Mammary epithelial cell (primary cell): Measurements from ENCODE around the gene SPAG17.

Source experiments
- CTCF ChIP-seq, 2 donors: IDR thresholded peaks in 1 of 2; conservative IDR thresholded peaks in 1 of 2; 2 replicates each; pipeline ENCODE4 v1.5.1; 2011 to 2012; ENCODE audit warnings: inconsistent platforms in 2 of 2, low read length in 2 of 2, mild to moderate bottlenecking in 2 of 2, control low read depth in 1 of 2, low read depth in 1 of 2; ENCODE audit not compliant: insufficient read depth in 1 of 2; ENCODE audit errors: extremely low read depth in 1 of 2
- EZH2 ChIP-seq: IDR thresholded peaks from 2 replicates; pipeline ENCODE4 v1.6.1; 2012; ENCODE audit warnings: low read length, inconsistent platforms, borderline replicate concordance

- TF ChIP-seq CTCF (conservative IDR thresholded peaks at IDR 0.05 in 1 of 2, IDR thresholded peaks at IDR 0.05 in 1 of 2; ENCODE audit: extremely low read depth in 1 of 2, insufficient read depth in 1 of 2, low read depth in 1 of 2, low read length in 2 of 2): no peak
- TF ChIP-seq EZH2: no peak
Observed at GRCh38 chr1:118189564-118189963, 4.5 kb upstream of the SPAG17 start.
